Measurements from ENCODE around the gene PILRA.

DNA sequence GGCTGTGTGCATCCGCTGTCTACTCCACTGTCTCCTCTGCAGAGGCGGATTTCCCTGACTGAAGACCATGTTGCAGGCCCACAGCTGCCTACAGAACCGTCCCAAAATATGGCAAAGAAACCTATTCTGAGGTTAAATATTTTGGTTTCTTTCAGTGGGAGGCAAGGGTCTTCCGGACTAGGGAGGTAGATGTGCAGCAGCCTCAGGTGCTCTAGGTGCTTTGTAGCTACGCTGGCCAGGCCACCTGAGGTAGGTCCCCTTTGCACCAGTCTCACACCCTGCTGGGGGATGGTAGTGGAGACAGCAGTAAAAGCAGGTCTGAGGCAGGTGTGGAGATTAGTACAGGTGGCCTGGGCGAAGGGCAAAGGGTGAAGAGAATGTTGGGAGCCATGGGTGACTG lies 23.5 kb upstream of the PILRA start:
- TF ChIP-seq POLR2A (IDR thresholded peaks at IDR 0.05) (no peak), POLR2AphosphoS5 (IDR thresholded peaks at IDR 0.05) (no peak)
- TF ChIP-seq, protein P1, sequence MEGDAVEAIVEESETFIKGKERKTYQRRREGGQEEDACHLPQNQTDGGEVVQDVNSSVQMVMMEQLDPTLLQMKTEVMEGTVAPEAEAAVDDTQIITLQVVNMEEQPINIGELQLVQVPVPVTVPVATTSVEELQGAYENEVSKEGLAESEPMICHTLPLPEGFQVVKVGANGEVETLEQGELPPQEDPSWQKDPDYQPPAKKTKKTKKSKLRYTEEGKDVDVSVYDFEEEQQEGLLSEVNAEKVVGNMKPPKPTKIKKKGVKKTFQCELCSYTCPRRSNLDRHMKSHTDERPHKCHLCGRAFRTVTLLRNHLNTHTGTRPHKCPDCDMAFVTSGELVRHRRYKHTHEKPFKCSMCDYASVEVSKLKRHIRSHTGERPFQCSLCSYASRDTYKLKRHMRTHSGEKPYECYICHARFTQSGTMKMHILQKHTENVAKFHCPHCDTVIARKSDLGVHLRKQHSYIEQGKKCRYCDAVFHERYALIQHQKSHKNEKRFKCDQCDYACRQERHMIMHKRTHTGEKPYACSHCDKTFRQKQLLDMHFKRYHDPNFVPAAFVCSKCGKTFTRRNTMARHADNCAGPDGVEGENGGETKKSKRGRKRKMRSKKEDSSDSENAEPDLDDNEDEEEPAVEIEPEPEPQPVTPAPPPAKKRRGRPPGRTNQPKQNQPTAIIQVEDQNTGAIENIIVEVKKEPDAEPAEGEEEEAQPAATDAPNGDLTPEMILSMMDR (IDR thresholded peaks at IDR 0.05) = no peak
